Suppressor macrophage treated with lipopolysaccharide for 4 hours (primary cell): ENCODE results near the gene LHFPL2.
A peak's percentile ranks its signal among the peaks of the same experiment; 100 is the strongest.
"Not testable (repeated sequence)": the region's sequence is repeated elsewhere in the genome, so short reads cannot be mapped to it uniquely, and the experiment has no call there.

Source experiments
- DNase-seq: peaks from one replicate; pipeline ENCODE4 v3.0.0-alpha.2; 2020

Gene LHFPL2

GRCh38 chr5:78648359-78649210 lies at the start of gene LHFPL2:
Gene LHFPL2, minus strand, starts transcription at chr5:78648772. Its CDS starts 138,559 bp downstream, at chr5:78510213.
- DNase-seq: peak; percentile 60

GRCh38 chr5:78696637-78697036 lies 48.1 kb upstream of the LHFPL2 start:
- no peak for DNase-seq

GRCh38 chr5:78696052-78696451 lies 47.5 kb upstream of the LHFPL2 start:
- DNase-seq: not testable (repeated sequence)

- no peak for DNase-seq
Observed at GRCh38 chr5:78693339-78693738, 44.8 kb upstream of the LHFPL2 start.

- DNase-seq: no peak
Observed at GRCh38 chr5:78691084-78691960, 42.8 kb upstream of the LHFPL2 start.

- no peak for DNase-seq
Observed at GRCh38 chr5:78690253-78690972, 41.8 kb upstream of the LHFPL2 start.

- no peak for DNase-seq
Observed at GRCh38 chr5:78689540-78690252, 41.1 kb upstream of the LHFPL2 start.

- not testable (repeated sequence) for DNase-seq
Observed at GRCh38 chr5:78687514-78687913, 38.9 kb upstream of the LHFPL2 start.

GRCh38 chr5:78683905-78684304 lies 35.3 kb upstream of the LHFPL2 start:
- DNase-seq: not testable (repeated sequence)

- no peak for DNase-seq
Observed at GRCh38 chr5:78679905-78680304, 31.3 kb upstream of the LHFPL2 start.

GRCh38 chr5:78677777-78678668 lies 29.5 kb upstream of the LHFPL2 start:
- DNase-seq: peak; percentile 75

GRCh38 chr5:78675956-78676730 lies 27.6 kb upstream of the LHFPL2 start:
- no peak for DNase-seq

GRCh38 chr5:78673827-78674226 lies 25.3 kb upstream of the LHFPL2 start:
- not testable (repeated sequence) for DNase-seq

GRCh38 chr5:78672154-78672553 lies 23.6 kb upstream of the LHFPL2 start:
- no peak for DNase-seq

GRCh38 chr5:78671609-78672008 lies 23.0 kb upstream of the LHFPL2 start:
- DNase-seq: no peak

- DNase-seq: no peak
Observed at GRCh38 chr5:78670701-78671269, 22.2 kb upstream of the LHFPL2 start.

- DNase-seq: no peak
Observed at GRCh38 chr5:78669331-78669730, 20.8 kb upstream of the LHFPL2 start.

- no peak for DNase-seq
Observed at GRCh38 chr5:78667461-78668103, 19.0 kb upstream of the LHFPL2 start.

- DNase-seq: not testable (repeated sequence)
Observed at GRCh38 chr5:78666975-78667374, 18.4 kb upstream of the LHFPL2 start.

GRCh38 chr5:78666041-78666444 lies 17.5 kb upstream of the LHFPL2 start:
- no peak for DNase-seq
